ENCODE data around the gene U2AF1L4.

GRCh38 chr19:35781650-35782049, 36.4 kb upstream of the U2AF1L4 start:
- TF ChIP-seq, protein P1, sequence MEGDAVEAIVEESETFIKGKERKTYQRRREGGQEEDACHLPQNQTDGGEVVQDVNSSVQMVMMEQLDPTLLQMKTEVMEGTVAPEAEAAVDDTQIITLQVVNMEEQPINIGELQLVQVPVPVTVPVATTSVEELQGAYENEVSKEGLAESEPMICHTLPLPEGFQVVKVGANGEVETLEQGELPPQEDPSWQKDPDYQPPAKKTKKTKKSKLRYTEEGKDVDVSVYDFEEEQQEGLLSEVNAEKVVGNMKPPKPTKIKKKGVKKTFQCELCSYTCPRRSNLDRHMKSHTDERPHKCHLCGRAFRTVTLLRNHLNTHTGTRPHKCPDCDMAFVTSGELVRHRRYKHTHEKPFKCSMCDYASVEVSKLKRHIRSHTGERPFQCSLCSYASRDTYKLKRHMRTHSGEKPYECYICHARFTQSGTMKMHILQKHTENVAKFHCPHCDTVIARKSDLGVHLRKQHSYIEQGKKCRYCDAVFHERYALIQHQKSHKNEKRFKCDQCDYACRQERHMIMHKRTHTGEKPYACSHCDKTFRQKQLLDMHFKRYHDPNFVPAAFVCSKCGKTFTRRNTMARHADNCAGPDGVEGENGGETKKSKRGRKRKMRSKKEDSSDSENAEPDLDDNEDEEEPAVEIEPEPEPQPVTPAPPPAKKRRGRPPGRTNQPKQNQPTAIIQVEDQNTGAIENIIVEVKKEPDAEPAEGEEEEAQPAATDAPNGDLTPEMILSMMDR (IDR thresholded peaks at IDR 0.05; ENCODE audit: poor library complexity, severe bottlenecking): no peak
- TF ChIP-seq POLR2AphosphoS5 (IDR thresholded peaks at IDR 0.05): no peak
